Activated naive CD4-positive, alpha-beta T cell treated with anti-CD3 and anti-CD28 coated beads, Interleukin-2, amount 50 U/mL, for 72 hours (primary cell): ENCODE results near the gene MVD. TPM values are rescaled to one million over a fixed set of nuclear protein-coding genes. Genes with fewer than 3 reads are reported as not detected.

Experiments used
- ATAC-seq, 2 donors: fragments of 150-1000 bp; cut with Tn5 transposase; 2 replicates each; pipeline ENCODE4 v1.10.0; 2021; ENCODE audit warnings: mild to moderate bottlenecking in 2 of 2, moderate library complexity in 2 of 2
- DNase-seq, 2 donors: peaks; one replicate each; pipeline ENCODE4 v3.0.0; 2021 to 2022; ENCODE audit warnings: low spot score in 2 of 2
- H3K27ac Mint-ChIP-seq, 2 donors: one replicate each; pipeline ENCODE4 v1.8.0; 2022; ENCODE audit warnings: mild to moderate bottlenecking in 2 of 2, mixed read lengths in 2 of 2
- H3K36me3 Mint-ChIP-seq, 2 donors: one replicate each; pipeline ENCODE4 v1.8.0; 2022; ENCODE audit warnings: mixed read lengths in 2 of 2
- H3K9me3 Mint-ChIP-seq, 2 donors: one replicate each; pipeline ENCODE4 v1.8.0; 2022; ENCODE audit warnings: mixed read lengths in 2 of 2
- total RNA-seq, 2 donors: library from RNA; stranded (reverse); gene quantifications; one replicate each; pipeline ENCODE4 v1.2.3, GENCODE V29; 2022

Gene MVD, protein sequence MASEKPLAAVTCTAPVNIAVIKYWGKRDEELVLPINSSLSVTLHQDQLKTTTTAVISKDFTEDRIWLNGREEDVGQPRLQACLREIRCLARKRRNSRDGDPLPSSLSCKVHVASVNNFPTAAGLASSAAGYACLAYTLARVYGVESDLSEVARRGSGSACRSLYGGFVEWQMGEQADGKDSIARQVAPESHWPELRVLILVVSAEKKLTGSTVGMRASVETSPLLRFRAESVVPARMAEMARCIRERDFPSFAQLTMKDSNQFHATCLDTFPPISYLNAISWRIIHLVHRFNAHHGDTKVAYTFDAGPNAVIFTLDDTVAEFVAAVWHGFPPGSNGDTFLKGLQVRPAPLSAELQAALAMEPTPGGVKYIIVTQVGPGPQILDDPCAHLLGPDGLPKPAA
- 10 to 100 TPM; 91.6 to 96.1 TPM for total RNA-seq

DNA sequence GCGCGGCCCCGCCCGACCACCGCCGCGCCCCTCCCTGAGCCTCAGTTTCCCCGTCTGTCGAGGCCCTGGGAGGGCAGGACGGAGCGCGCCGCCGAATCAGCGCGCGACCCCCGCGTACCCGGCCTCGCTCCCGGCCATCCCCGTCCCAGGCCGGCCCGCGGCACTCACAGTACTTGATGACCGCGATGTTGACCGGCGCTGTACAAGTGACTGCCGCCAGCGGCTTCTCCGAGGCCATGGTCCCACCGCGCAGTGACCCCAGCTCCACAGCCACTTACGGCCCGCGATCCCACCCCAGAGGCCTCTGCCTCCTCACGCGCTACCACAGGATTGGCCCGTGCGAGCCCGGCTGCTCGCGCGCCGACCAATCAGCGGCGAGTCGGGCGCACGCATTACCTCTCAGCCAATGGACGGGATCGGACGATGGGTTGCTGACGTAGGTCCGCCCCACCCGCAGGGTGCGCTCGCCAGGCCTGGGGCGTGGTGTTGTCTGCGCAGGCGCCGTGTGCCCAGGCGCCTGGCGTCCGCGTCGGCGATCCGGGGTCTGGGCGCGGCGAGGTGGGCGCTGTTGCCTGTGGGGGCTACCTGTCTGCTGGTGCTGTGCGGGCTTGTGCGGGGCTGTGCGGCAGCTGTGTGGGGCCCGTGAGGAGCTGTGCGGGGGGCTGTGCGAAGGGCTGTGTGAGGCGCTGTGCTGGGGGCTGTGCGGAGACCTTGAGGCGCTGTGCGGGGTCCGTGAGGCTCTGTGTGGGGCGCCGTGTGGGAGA is at the start of gene MVD:
Gene MVD, minus strand, starts transcription at position 249 of the 764 bp plus-strand sequence. Its CDS starts 11 bp downstream, at position 238.
- Mint-ChIP-seq H3K27ac (peak within 1 kb of the TSS; percentile 90 to 92), H3K36me3 (peaks cover 0 to 5% of the 10 kb centered on the region in 2 donors), H3K9me3 (no peaks in the 10 kb centered on the region)
- ATAC-seq (peak; percentile 99), DNase-seq (peak; percentile 95 to 99)

DNA sequence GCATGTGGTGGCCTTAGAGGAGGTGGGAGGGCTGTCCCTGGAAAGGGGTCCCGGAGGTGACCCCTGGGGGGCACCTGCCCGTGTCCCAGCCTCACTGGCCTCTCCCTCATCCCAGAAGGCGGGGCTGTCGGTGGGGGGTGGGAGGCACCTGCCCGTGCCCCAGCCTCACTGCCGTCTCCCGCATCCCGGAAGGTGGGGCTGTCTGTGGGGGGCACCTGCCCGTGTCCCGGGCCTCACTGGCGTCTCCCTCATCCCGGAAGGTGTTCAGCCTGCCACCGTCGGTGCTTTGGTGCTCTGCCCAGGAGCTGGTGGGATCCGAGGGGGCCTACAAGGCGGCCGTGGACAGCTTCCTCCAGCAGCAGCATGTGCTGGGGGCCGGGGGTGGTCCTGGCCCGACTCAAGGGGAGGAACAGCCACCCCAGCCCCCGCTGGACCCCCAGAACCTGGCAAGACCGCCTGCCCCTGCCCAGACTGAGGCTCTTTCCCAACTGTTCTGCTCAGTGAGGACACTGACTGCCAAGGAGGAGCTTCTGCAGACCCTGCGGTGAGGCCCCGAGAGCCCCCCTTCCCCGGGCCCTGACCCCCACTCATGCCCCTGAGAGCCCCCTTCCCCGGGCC is 49.6 kb upstream of the MVD start:
- DNase-seq (no peak), ATAC-seq (no peak)
- H3K27ac Mint-ChIP-seq, result peak overlapping the region in 1 of 2 donors; percentile 44
- H3K9me3 Mint-ChIP-seq, result no peaks in the 10 kb centered on the region
- peaks cover 0 to 6% of the 10 kb centered on the region in 2 donors for H3K36me3 Mint-ChIP-seq

DNA sequence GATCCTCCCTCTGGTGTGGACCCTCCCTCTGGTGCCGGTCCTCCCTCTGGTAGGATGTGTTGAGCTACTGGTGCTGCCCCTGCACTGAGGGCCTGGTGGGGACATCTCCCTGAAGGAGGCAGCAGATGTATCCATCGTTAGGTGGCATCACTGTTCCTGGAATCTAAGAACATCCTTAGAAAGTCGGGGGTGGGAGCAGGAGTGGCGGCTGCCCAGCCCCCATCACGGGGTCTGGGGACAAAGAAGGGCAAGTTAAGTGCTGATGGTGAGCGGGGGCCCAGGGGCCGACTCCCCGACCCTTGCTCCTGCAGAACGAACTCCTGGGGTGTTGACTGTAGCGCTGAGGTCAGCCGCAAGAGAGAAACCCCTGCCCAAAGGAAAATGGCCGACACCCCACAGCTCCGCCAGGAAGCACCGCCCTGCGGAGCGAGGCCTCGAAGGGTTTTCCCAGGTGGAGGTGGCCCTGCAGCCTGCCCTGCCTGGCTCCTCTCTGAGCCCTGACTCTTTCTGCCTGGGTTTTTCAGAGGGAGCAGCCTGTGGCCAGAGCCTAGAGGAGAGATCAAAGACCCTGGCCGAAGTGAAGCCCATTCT is 49.0 kb upstream of the MVD start:
- Mint-ChIP-seq H3K36me3 (peaks cover 0 to under 1% of the 10 kb centered on the region in 2 donors), H3K9me3 (no peaks in the 10 kb centered on the region), H3K27ac (peak overlapping the region in 1 of 2 donors; percentile 60)
- ATAC-seq (no peak), DNase-seq (no peak)

DNA sequence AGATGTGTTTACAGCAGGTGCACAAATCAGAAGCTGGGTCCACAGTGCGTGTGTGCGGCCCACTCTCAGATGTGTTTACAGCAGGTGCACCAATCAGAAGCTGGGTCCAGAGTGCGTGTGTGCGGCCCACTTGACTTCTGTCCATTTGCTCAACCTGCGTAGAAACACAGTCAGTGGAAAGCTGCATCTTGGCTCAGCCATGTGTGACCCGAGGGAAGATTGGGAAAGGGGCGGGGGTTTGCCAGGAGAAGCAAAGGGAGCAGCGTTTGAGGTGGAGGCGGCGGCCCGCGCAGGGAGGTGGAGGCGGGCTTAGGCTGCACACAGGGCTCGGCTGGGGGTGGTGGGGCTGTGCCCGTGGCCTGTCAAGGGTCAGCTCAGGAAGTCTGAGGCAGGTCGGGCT is 47.7 kb upstream of the MVD start:
- H3K27ac Mint-ChIP-seq, result peak overlapping the region in 1 of 2 donors; percentile 4
- no peaks in the 10 kb centered on the region for H3K9me3 Mint-ChIP-seq
- ATAC-seq, result no peak
- no peaks in the 10 kb centered on the region for H3K36me3 Mint-ChIP-seq
- no peak for DNase-seq

DNA sequence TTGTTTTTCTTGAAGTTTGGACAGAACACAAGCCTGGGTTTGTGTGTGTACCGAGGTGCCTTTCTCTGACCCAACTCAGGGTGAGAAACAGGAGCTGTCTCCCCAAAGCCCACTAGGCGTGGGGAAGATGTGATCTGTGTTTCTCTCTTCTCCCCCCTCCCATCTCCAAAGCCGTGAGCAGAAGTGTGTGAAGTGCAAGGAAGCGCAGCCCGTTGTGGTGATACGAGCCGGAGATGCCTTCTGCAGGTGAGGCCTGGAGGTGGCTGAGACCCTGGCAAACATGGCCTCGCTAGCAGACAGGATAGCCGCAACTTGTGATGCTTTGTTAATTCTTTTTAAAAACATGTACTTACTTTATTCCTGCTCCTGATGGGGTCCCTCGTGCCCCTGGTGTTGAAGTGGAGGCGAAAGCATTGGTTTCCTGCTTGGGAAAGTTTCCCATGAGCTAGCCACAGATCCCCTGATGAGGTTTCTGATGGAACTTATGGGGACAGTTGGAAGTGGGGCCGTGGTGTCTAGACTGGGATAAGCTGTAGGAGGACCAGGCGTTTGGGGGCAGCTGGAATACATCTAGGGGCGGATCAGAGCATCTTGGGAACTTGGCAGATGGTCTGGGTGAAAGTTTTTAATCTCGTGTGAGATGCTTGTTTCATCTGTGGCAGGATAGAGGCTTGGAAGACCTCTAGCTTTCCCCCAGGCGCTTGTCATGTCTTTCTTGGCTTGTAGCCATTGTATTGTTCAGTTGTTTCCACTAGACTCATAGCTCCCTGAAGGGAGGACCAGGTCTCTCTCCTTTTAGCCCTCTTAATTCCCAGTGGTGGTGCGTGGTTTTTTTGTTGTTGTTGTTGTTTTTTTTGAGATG is 44.3 kb upstream of the MVD start:
- H3K27ac Mint-ChIP-seq, result peak overlapping the region; percentile 82 to 90
- H3K36me3 Mint-ChIP-seq, result peaks cover 15% of the 10 kb centered on the region in 2 donors
- H3K9me3 Mint-ChIP-seq, result no peaks in the 10 kb centered on the region
- no peak for DNase-seq
- ATAC-seq, result no peak

DNA sequence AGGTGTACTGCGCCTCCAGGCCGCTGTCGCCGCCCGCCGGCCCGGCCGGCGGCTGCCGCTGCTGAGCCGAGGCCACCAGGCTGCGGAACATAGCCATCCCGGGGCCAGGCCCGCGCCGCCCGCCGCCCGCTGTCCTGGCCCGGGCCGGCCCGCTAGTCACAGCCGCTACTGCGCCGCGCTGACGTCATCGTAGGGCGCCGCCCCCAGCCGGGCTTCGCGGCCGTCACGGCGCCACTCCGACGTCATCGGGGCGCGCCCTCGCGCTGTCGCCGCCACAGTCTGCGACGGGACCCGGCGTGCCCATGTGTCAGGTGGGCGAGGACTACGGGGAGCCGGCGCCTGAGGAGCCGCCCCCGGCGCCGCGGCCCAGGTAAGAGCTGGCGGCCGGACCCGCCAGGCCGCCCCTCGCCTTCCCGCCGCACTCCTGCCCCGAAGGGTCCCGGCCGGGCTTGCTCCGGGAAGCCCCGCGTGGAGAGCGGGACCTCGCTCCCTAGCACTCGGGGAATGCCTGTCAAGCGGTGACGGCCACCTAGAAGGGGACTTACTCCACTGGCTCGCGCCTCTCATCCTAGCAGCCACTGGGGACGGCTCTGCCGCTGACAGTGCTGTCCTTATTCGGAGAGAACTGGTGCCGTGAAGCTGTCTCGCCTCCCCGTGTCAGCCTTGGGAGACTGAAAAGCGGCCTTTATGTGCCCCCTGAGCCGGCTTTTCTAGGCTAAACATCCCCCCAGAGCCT is 43.5 kb upstream of the MVD start, which contains the start of the genes CTU2 and RNF166:
Gene CTU2, plus strand, starts transcription at position 275 of the 736 bp plus-strand sequence. Its CDS starts 28 bp downstream, at position 303.
Gene RNF166, minus strand, starts transcription at position 180 of the 736 bp plus-strand sequence. Its CDS starts 83 bp downstream, at position 97.
- H3K36me3 Mint-ChIP-seq, result peaks cover 15% of the 10 kb centered on the region in 2 donors
- H3K9me3 Mint-ChIP-seq, result no peaks in the 10 kb centered on the region
- ATAC-seq, result peak; percentile 80
- DNase-seq, result peak; percentile 94 to 95
- peak within 1 kb of the TSS; percentile 82 to 92 for H3K27ac Mint-ChIP-seq

DNA sequence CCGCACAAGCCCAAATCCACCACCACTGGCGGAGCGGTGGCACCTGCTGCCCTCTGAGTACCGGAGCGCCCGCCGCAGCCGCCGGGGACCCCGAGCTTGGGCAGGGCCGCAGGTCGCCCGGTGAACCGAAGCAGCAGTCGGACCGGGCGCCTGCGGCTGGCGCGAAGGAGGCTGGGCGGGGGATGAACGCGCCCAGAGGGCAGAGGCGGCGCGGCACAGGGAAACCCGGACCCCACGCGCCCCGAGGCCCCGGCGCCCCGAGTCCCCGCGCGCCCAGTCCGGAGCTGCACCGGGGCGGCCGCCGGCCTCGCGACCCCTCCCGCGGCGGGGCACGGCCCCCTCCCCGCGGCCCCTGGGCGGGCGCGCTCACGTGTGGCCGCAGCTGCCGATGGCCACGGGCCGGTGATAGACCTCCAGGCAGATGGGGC is 42.9 kb upstream of the MVD start:
- DNase-seq (no peak), ATAC-seq (peak in 1 of 2 donors; percentile 3)
- H3K9me3 Mint-ChIP-seq, result no peaks in the 10 kb centered on the region
- H3K36me3 Mint-ChIP-seq, result peaks cover 15% of the 10 kb centered on the region in 2 donors
- peak overlapping the region; percentile 82 to 92 for H3K27ac Mint-ChIP-seq

DNA sequence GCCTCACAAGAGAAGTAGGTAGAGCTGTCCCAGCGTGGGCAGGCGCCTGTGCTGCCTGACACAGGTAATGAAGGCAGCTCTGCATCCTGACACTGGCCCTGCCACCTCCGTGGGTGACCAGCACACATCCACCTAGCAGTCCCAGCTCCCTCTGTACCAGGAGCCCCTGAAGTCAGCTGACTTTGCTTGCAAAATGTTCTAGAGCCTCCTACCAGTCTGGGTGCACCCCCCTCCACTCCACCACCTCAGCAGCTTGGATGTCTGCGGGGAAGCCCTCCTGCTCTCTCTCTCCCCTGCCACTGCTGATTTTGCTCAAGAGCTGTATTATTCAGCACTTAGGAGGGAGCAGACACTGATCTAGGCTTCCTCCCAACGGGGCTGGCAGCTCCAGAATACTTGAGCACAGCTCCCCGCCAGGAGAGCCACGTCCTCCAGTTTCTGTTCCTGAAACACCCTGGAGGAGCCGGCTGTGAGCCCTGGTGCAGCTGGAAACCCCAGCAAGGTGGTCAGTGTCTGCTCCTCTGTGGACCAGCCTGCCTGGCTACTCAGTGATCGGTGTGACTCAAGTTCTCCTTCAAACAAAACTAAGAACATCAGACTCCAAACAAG is 42.3 kb upstream of the MVD start:
- Mint-ChIP-seq H3K36me3 (peaks cover 15% of the 10 kb centered on the region in 2 donors), H3K27ac (peak overlapping the region; percentile 82 to 92), H3K9me3 (no peaks in the 10 kb centered on the region)
- DNase-seq (no peak), ATAC-seq (no peak)

DNA sequence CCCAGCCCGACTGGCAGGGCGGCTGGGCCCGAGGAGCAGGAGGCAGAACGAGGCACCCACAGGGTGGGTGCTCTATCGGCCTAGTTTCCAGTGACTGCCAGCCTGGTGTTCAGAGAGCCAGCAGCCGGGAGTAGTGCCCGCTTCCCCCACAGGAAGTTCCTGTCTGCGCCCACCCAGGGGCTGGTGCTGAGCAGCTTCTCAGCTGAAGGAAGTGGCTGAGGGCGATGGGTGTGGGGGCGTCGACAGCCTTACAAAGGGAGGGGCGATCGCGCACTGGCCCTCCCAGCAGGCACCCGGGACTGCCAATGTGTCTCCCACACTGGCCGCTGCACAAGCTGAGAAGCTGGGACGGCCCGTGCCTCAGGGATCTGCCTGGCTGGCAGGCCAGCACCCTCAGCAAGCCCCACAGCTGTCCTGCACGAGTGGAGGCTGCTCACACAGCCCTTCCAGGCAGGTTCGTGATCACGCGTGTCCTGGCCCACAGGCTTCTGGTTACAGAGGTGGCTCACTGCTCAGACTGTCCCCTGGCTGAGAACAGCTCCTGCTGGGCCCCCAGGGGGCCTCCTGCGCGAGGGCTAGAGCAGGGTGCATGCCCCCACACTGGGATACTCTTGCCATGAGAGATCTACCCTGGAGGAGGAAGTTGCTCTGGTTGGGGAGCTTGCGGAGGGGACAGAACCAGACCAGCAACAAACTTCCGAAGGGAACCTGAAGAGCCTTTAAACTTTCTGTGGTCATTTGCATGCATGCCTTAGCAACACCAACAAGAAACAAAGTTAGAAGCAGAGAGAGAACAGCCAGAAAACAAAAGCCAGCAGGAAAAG is 40.8 kb upstream of the MVD start:
- peak; percentile 4 to 47 for ATAC-seq
- Mint-ChIP-seq H3K9me3 (no peaks in the 10 kb centered on the region), H3K27ac (peak overlapping the region; percentile 88 to 95), H3K36me3 (peaks cover 22 to 23% of the 10 kb centered on the region in 2 donors)
- DNase-seq, result peak; percentile 71 to 72

DNA sequence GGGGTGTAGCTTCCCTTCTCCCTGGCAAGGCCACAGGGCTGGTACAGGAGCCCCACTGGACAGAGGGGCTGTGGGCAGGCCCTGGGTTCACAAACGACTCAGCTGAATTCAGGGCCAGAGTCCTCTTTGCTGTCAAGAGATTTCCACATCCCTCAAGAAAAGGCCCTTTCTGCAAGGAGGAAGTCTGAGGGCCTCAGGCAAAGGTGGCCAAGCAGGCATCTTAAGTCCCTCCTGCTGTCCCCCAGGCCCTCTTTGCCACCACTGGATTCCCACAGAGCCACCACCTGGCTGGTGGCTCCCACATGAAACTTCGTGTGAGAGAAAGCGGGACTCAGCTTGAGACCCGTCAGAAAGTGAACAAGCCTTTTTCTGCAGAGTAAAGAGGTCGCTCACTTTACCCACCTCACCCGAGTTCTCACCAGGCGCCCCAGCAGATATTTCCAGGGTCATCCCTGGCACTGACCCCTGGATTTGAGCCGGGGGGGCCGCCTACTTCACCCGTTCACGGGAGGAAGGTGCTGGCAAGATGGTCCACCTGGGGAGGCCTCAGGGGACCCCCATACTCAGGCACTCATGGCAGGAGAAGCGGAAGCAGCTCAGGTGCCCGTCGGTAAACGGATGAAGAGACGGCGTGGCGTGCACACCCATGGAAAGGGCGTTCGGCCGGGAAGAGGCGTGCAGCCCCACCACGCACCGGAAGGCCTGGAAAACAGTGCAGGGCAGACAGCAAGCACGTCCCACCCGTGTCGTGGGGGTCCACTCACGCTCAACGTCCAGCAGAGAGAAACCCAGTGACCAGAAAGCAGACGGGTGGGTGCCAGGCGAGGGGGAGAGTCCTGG is 39.7 kb upstream of the MVD start:
- no peak for DNase-seq
- Mint-ChIP-seq H3K36me3 (peaks cover 22 to 23% of the 10 kb centered on the region in 2 donors), H3K9me3 (no peaks in the 10 kb centered on the region), H3K27ac (peak overlapping the region; percentile 88 to 95)
- ATAC-seq, result no peak

DNA sequence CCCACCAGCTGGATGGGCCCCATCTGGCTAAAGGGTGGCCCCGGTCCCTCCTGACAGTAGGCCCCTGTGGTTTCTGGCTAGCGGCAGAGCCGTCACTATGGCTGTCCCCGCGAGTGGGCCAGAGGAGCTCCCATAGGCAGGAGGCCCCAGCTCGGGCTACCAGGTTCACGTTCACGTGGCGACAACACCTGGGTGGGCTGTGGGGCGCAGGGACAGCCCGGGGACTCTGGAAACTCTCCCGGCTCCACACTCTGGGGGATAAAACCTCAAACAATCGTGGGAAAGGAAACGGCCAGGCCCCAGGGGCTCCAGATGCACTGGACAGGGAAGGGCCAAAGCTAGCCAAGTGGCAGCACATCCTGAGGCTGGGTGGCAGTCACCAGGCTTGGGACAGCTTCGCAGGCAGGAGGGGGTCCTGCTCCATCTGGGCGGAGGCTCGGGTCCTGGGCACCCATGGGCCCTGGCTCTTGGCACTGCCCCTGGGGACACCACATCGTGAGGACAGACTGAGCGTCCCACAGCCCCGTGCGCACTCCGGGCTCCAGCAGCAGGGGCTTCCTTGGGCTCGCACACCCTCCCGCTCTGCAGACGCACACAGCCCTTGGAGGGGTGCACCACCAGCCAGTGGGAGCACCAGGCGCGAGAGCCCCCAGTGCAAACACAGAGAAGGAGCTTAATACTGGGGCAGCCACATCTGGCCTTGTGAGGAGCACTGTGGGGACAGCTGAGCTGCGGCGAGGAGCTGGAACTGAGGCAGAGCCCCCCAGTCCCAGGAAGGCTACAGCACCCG is 38.9 kb upstream of the MVD start:
- Mint-ChIP-seq H3K36me3 (peaks cover 22 to 23% of the 10 kb centered on the region in 2 donors), H3K9me3 (no peaks in the 10 kb centered on the region), H3K27ac (peak overlapping the region; percentile 29 to 88)
- DNase-seq, result no peak
- no peak for ATAC-seq

DNA sequence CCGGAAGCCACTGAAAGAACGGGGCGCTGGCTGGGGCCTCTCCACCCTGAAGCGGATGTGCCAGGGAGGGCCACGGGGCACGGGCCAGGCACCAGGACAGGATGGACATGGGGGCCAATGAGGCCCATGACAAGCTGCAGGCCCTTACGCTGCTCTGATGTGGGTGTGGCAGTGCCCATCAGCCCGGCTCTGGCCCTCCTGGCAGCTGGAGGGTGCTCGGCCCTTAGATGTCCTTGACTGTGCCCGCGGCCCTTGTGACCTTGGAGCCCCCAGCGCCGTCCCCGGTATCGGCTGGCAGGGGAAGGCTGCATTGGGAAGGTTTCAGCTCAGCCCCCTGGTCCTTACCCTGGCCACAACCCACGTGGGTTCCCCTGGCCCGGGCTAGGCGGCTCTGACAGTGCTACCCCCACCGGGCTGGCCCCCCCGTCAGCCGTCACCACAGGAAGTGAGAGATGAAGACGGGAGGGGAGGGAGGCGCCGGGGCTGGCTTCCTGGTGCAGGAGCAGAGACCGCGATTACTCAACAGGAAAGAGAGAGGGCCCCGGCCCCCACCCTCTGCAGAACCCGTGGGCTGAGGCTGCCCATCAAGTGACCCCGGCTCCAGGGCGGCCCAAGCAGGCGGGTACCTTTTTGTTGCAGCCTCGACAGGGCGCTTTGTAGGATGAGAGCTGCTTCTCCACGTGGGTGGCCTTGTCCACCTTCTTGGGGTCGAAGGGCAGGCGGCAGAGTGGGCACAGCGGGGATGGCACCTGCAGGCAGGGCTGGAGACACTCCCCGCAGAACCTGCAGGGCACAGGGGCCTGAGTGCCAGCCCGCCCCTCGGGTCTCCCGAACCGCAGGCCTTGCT is 38.0 kb upstream of the MVD start:
- ATAC-seq (peak; percentile 82 to 85), DNase-seq (peak; percentile 88 to 97)
- Mint-ChIP-seq H3K9me3 (no peaks in the 10 kb centered on the region), H3K27ac (peak overlapping the region; percentile 88 to 90), H3K36me3 (peaks cover 22 to 23% of the 10 kb centered on the region in 2 donors)
